Measurements from ENCODE around the gene CADM1.

DNA sequence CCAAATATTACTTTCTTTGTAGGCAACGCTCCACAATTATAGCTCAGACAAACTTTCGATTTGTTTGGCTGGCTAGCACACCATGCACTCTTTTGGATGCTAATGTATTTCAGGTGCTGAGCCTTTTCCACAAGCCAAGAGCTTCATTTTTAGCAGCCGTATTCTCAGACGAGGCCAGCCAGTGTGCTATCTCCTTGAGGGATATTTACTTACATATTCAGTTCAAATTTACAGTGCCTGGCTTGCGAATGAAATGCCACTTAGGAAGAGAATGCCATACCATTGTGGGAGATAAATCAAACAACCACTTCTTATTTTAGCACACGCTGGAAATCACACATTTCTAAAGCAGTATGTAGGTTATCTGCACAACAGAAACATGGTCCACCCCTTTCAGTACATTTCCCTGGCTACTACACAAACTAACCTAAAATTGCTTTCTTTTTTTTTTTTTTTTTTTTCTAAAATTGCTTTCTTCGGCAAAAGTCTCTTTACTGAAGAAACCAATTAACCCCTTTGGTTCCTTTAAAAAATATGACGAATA lies 236.9 kb downstream of the CADM1 start:
- no peak for TF ChIP-seq POLR2A (IDR thresholded peaks at IDR 0.05)
- TF ChIP-seq, protein P1, sequence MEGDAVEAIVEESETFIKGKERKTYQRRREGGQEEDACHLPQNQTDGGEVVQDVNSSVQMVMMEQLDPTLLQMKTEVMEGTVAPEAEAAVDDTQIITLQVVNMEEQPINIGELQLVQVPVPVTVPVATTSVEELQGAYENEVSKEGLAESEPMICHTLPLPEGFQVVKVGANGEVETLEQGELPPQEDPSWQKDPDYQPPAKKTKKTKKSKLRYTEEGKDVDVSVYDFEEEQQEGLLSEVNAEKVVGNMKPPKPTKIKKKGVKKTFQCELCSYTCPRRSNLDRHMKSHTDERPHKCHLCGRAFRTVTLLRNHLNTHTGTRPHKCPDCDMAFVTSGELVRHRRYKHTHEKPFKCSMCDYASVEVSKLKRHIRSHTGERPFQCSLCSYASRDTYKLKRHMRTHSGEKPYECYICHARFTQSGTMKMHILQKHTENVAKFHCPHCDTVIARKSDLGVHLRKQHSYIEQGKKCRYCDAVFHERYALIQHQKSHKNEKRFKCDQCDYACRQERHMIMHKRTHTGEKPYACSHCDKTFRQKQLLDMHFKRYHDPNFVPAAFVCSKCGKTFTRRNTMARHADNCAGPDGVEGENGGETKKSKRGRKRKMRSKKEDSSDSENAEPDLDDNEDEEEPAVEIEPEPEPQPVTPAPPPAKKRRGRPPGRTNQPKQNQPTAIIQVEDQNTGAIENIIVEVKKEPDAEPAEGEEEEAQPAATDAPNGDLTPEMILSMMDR (IDR thresholded peaks at IDR 0.05) = no peak
- TF ChIP-seq POLR2AphosphoS5 (IDR thresholded peaks at IDR 0.05) = no peak

Data from stomach (tissue), 4 donors.